NCI-H2227 treated with DMSO at 0.1 percent for 48 hours (cell line): ENCODE data around the gene RMND1.

Source experiments
- DNase-seq: peaks from one replicate; lab custom pipeline; 2025; lab: John Stamatoyannopoulos, UW

The RMND1 gene

DNA sequence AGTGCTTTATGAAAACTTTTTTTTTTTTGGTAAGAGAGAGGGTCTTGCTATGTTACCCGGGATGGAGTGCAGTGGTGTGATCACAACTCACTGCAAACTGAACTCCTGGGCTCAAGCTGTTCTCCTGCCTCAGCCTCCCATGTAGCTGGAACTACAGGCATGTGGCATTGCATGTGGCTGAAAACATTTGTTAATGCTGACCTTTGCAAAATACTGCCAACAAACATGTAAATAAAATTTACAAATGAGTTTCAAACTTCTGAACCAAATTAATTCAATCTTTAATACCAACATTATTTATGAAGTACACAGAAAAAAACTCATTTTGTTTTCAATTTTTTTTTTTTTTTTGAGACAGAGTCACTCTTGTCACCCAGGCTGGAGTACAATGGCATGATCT lies 34.4 kb downstream of the RMND1 start:
- no peak for DNase-seq

GRCh38 chr6:151414641-151415260 lies 37.2 kb downstream of the RMND1 start:
- no peak for DNase-seq

GRCh38 chr6:151413372-151414145 lies 38.4 kb downstream of the RMND1 start:
- DNase-seq, result no peak

- DNase-seq, result no peak
Observed at GRCh38 chr6:151412909-151413308, 39.0 kb downstream of the RMND1 start.

GRCh38 chr6:151409679-151410078 lies 42.2 kb downstream of the RMND1 start:
- no peak for DNase-seq

DNA sequence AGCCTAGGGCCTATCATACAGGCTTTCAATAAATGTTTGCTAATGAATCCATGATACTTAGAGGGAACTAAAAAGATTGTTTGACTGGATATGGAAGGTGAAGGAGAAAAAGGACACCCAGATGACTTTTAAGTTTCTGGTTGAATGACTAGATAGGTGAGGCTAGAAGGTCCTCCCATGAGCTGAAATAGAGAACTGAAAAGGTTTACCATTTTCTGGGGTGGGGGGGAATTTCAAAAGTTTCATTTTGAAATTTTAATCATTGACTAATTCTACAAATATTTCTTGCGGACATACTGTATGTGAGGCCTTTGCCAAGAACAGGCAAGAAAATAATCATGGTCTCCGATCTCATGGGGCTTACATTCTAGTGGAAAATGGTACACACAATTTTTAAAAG lies 42.7 kb downstream of the RMND1 start:
- DNase-seq, result no peak

DNA sequence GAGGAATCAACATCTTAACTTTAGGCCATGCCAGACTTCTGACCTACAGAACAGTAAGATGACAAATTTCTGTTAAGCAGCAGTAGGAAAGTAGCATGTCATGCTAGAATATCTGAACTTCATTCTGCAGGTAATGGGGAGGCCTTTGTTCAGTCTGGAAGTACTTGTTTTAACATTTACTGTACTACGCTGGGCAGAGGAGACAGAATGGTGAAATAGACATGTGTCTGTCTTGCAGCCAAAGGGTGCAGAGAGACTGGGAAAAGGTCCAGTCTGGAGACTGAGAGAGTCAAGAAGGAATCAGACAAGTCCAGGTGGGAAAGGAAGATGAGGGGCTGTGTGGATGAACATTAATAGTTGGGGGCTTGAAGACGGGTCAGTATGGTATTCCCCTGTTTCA lies 43.1 kb downstream of the RMND1 start:
- DNase-seq, result no peak

DNA sequence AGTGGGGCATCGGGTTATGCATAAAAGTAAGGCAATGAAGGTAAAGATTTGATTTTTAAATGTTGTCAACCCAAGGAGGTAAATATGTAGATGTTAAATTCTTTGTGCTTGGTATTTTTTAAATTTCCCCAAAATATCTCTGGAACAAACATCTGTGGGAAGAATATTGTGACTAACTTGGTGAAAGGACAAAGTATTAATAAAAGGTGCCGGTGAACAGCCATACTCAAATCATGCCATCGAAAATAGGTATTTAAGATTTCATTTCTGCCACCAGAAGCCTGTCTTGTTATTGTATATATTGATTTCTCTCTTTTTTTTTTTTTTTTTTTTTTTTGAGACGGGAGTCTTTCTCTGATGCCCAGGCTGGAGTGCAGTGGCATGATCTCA lies 48.0 kb downstream of the RMND1 start:
- no peak for DNase-seq

- no peak for DNase-seq
Observed at GRCh38 chr6:151402228-151402627, 49.7 kb downstream of the RMND1 start.

- no peak for DNase-seq
Observed at GRCh38 chr6:151400473-151400872, 51.5 kb downstream of the RMND1 start.

DNA sequence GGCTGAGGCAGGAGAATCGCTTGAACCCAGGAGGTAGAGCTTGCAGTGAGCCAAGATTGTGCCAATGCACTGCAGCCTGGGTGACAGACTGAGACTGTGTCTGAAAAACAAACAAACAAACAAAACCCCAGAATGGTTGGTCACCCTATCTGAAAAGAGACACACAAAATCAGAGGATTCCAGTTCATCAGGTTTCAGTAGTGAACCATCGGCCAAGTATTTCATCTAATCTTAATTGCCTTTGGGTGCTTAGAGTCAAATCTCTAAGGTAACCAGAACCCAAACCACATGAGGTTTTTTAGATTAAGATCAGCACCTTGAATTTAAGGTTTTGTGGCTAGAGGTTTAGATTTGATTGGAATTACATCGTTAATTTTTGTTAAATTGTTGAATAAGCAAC lies 52.2 kb downstream of the RMND1 start:
- DNase-seq, result no peak

- no peak for DNase-seq
Observed at GRCh38 chr6:151393410-151393809, 58.5 kb downstream of the RMND1 start.

DNA sequence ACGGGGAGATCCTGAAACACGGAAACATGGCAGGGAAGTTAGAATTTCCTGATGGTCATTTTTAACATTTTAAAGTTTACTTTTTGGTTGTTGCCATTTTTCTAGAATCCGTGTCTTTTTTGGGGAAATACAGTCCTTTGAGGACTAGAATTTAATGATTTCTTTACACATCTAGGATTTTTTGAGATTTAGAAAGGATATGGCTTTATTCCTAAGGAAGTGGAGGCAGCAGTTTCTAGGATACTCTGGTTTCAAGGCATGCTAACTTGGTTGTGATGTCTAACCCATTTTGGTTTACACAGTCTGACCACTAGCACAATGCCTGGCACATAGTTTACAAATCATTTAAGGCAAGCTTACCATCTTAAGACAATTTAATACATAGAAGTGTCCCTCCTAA lies 59.5 kb downstream of the RMND1 start:
- no peak for DNase-seq

- DNase-seq, result peak; percentile 44
Observed at GRCh38 chr6:151391471-151392413, 60.2 kb downstream of the RMND1 start, which contains the start of gene ZBTB2. Gene ZBTB2, minus strand, starts transcription at chr6:151391559. Its CDS starts 17,922 bp downstream, at chr6:151373637.

DNA sequence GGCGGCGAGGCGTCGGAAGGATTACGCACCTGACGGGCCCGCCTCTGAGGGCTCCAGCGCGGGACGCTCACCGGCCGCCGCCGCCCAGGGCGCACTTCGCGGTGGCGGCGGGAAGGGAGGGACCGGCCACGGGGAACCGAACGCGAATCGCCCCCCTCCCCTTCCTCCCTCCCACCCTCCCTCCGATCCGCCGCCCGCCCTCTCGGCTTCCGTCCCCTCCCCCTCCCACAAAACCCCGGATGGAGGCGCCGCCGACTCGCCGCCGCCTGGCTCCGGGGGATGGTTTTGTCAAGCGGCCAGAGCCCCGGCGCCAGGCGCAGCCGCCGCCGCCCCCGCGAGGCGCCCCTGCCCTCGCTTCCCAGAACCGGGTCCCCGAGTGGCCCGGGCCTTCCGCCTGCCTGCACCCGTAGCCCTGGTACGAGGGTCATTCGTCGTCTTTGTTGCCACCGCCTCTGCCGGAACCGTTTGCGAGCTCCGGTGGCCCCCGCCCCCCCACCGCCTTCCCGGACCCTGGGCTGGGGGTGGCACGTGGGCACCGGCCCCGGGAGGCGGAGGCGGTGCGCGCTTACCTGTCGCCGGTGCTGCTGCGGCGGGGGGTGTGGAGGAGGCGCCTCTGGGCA lies 61.0 kb downstream of the RMND1 start:
- DNase-seq, result peak; percentile 37

DNA sequence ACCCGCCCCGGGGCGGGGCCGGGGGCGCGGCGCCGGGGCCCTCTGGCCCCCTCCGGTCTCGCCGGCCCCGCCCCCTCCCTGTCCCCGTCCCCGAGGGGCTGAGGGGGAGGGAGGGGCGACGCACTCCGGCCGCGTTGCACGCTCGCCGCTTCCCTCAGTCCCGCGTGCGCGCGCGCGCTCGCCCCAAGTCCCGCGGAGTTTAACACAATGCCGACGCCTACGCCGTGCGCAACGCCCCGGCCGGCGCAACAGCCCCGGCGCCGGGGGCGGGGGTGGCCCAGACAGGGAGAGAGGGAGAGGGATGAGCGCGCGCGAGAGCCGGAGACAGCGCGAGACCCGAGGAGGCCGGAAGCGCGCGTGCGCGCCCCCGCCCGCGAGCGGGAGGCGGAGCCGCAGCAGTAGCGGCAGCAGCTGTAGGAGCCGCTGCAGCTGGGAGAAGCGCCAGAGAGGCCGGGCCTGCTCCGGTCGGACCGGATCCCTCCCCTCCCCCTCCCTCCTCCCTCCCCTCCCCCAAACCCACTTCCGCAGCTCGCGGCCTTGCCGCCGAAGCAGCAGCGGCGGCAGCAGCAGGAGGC lies 61.6 kb downstream of the RMND1 start:
- DNase-seq, result peak; percentile 82

DNA sequence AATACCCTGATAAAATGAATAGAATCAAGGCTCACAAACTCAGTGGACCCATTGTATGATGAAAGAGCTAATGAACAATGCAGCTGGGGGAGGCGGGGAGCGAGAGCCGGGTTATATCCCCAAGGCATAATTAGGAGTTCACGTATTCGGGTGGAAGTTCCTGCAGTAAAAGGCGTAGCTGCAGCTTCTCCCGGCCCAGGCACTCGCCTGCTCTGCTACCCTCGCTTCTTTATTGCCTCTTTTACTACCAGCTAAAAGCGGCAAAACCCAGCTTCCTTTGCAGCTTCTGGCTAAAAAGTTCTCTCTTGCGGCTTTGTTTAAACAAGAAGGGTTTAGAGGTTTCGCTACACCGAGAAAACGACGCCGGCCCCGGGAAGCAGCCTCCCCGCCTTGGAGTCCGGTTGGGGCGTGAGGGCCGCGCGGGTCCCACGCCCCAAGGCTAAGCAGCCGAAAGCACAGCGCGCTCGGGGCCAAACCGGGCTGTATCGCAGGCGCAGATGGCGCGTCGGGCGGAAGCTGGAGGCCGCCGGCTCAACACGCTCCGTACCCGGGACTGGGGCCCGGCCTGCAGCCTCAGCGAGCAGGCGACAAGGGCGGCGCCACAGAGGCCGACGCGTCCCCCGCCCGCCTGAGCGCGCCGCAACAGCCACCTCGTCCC lies 62.2 kb downstream of the RMND1 start:
- peak; percentile 40 for DNase-seq

DNA sequence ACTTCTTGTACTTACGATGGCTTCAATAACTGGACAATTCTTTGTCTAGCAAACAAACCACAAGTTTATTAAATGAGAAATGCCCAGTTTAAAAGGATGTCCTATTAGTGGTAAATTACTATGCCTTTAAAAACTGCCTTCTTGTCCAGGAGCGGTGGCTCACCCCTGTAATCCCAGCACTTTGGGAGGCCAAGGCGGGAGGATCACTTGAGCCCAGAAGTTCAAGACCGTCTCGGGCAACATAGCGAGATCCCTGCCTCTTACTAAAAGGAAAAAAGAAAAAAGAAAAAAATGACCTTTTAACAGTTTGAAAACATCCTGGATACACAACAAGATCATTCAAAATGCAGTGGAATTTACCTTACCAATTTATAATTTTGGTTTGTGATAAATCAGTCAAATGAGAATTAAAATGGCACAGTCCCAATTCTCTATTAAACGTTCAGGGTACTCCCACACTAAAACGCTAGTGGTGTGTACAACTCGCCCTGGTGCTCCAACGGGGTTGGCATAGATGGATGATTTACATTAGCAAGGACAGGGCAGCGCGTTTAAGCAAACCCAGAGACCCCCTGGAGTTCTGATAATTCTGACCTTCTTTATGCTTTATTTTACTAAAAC lies 62.8 kb downstream of the RMND1 start:
- DNase-seq, result no peak

DNA sequence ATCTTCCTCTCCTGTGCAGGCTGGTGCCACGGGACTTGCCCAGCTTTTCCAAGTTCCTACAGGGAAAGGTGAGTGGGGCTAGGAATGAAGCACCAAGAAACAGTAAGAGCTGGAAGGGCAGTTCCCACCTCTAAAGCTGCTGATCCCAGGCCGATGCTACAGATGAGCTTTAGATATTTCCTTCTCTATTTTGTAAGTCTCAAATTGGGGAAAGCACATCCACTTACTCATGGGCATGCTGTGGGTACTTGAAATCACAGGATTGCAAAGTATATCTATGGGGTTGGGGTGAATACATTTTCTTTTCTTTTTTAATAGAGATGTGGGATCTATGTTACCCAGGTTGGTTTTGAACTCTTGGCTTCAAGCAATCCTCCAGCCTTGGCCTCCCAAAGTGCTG lies 63.7 kb downstream of the RMND1 start:
- no peak for DNase-seq

GRCh38 chr6:151387175-151387970 lies 64.6 kb downstream of the RMND1 start:
- DNase-seq, result no peak
